HepG2 (cell line): ENCODE results near the gene XPNPEP1. TPM values are rescaled to one million over a fixed set of nuclear protein-coding genes. Genes with fewer than 3 reads are reported as not detected.

ENCODE experiments used
- CENPT ChIP-seq: sonication (generic); formaldehyde crosslinking; IDR thresholded peaks from 2 replicates; pipeline ENCODE4 v1.8.0; 2022; ENCODE audit warnings: low read depth, mild to moderate bottlenecking, moderate library complexity, missing genetic modification reagents
- ESRRA ChIP-seq: sonication (generic); formaldehyde crosslinking; IDR thresholded peaks from 2 replicates; pipeline ENCODE4 v1.5.1; 2020; ENCODE audit warnings: mild to moderate bottlenecking, low read depth, missing genetic modification reagents
- HMGXB3 ChIP-seq: sonication (generic); formaldehyde crosslinking; IDR thresholded peaks from 2 replicates; pipeline ENCODE4 v1.4.0; 2020; ENCODE audit warnings: missing genetic modification reagents, borderline replicate concordance
- JUND ChIP-seq: sonication (generic); formaldehyde crosslinking; IDR thresholded peaks from 2 replicates; pipeline ENCODE4 v1.8.0; 2022; ENCODE audit warnings: mild to moderate bottlenecking, missing genetic modification reagents
- MXI1 ChIP-seq: IDR thresholded peaks from 3 replicates; pipeline ENCODE4 v1.6.1; 2012; ENCODE audit warnings: low read depth, low read length, inconsistent platforms, borderline replicate concordance
- NFYB ChIP-seq: sonication (generic); formaldehyde crosslinking; IDR thresholded peaks from 2 replicates; pipeline ENCODE4 v1.4.0; 2020; ENCODE audit warnings: missing genetic modification reagents
- NFYC ChIP-seq: IDR thresholded peaks from 2 replicates; pipeline ENCODE4 v1.6.1; 2016; ENCODE audit warnings: missing genetic modification reagents, missing compliant biosample characterization
- SETDB1 ChIP-seq: sonication (generic); formaldehyde crosslinking; IDR thresholded peaks from 2 replicates; pipeline ENCODE4 v1.5.1; 2020; ENCODE audit warnings: missing genetic modification reagents, mild to moderate bottlenecking, borderline replicate concordance
- SMC3 ChIP-seq: IDR thresholded peaks from 2 replicates; pipeline ENCODE4 v1.6.1; 2011; ENCODE audit warnings: low read length, improper control_type of control experiment
- SNAI1 ChIP-seq: sonication (generic); formaldehyde crosslinking; IDR thresholded peaks from 2 replicates; pipeline ENCODE4 v1.5.0; 2020; ENCODE audit warnings: mild to moderate bottlenecking, missing genetic modification reagents, borderline replicate concordance
- TCF12 ChIP-seq, 2 experiments: fragments of 450-650 bp in 1 of 2; sonication (generic) in 1 of 2; formaldehyde crosslinking in 1 of 2; IDR thresholded peaks; 2 replicates each; pipeline versions ENCODE4 v1.6.1 to v1.8.0; 2017 to 2022; ENCODE audit warnings: antibody characterized with exemption in 1 of 2, mild to moderate bottlenecking in 1 of 2, missing genetic modification reagents in 1 of 2, moderate library complexity in 1 of 2
- U2AF2 ChIP-seq: fragments of 200-400 bp; formaldehyde crosslinking; IDR thresholded peaks from 2 replicates; pipeline ENCODE4 v1.6.1; 2017; ENCODE audit warnings: low read depth, mild to moderate bottlenecking, low read length
- ZBTB25 ChIP-seq: IDR thresholded peaks from 2 replicates; pipeline ENCODE4 v1.6.1; 2018; ENCODE audit warnings: missing genetic modification reagents
- ZMYM4 ChIP-seq: sonication (generic); formaldehyde crosslinking; IDR thresholded peaks from 2 replicates; pipeline ENCODE4 v1.8.1; 2023; ENCODE audit warnings: mild to moderate bottlenecking, missing genetic modification reagents
- ZNF205 ChIP-seq: IDR thresholded peaks from 2 replicates; pipeline ENCODE4 v1.6.1; 2018; ENCODE audit warnings: missing biosample characterization, missing genetic modification reagents
- ZNF263 ChIP-seq: sonication (generic); formaldehyde crosslinking; IDR thresholded peaks from 2 replicates; pipeline ENCODE4 v1.4.0; 2020; ENCODE audit warnings: missing genetic modification reagents
- ZNF329 ChIP-seq: sonication (generic); formaldehyde crosslinking; IDR thresholded peaks from 2 replicates; pipeline ENCODE4 v1.9.0; 2021; ENCODE audit warnings: low read depth, mild to moderate bottlenecking, missing genetic modification reagents
- ZNF503 ChIP-seq: sonication (generic); formaldehyde crosslinking; IDR thresholded peaks from 2 replicates; pipeline ENCODE4 v1.4.0; 2020; ENCODE audit warnings: missing genetic modification reagents
- ZNF510 ChIP-seq: sonication (generic); formaldehyde crosslinking; IDR thresholded peaks from 2 replicates; pipeline ENCODE4 v1.4.0; 2020; ENCODE audit warnings: low read depth, mild to moderate bottlenecking, missing genetic modification reagents
- ZNF747 ChIP-seq: sonication (generic); formaldehyde crosslinking; IDR thresholded peaks from 2 replicates; pipeline ENCODE4 v1.8.1; 2023; ENCODE audit warnings: missing genetic modification reagents, mild to moderate bottlenecking, borderline replicate concordance
- ZSCAN5A ChIP-seq: sonication (generic); formaldehyde crosslinking; IDR thresholded peaks from 2 replicates; pipeline ENCODE4 v1.8.0; 2022; ENCODE audit warnings: mild to moderate bottlenecking, missing genetic modification reagents, borderline replicate concordance
- polyA plus RNA-seq, 8 experiments: library from polyadenylated mRNA; depleted of rRNA in 3 of 8; stranded (reverse) in 7 of 8; unstranded in 1 of 8; fragments of >200 nt; fragmentation: Illumina TruSeq in 4 of 8; extraction: Trizol in 4 of 8; gene quantifications; 2 replicates each; pipeline versions ENCODE4 v1.2.1 to v1.2.3, GENCODE V29; 2011 to 2016; ENCODE audit warnings: low read depth in 4 of 8, missing spikeins in 1 of 8, mixed read lengths in 1 of 8; ENCODE audit not compliant: insufficient read depth in 1 of 8
- total RNA-seq, 5 experiments: library from RNA; depleted of rRNA; stranded (reverse); fragments of >200 nt; fragmentation: Illumina TruSeq; extraction: Trizol; gene quantifications; 2 replicates each; pipeline ENCODE4 v1.2.3, GENCODE V29; 2016; ENCODE audit warnings: low read depth in 1 of 5

Gene XPNPEP1
- total and polyA plus RNA-seq, 2 of the 13 experiments (the other 11 are each of a cell fraction or from before 2014, with no cell fraction given), result 30.3 to 55.5 TPM

- TF ChIP-seq ZBTB25 (CRISPR knock-in tag) (no peak), JUND (no peak), ZNF510 (CRISPR knock-in tag) (no peak), ZNF329 (no peak), TCF12 (IDR thresholded peaks at IDR 0.05) (no peak), TCF12 (CRISPR knock-in tag; IDR thresholded peaks at IDR 0.05) (0 out of 2 replicates have a peak, but pooled peaks have one; percentile 27), CENPT (CRISPR knock-in tag) (no peak), ZMYM4 (peak; percentile 48; the same call in 1 of the 2 replicates), ZNF263 (no peak), SNAI1 (CRISPR knock-in tag) (no peak), SMC3 (no peak), HMGXB3 (CRISPR knock-in tag) (no peak), ZNF205 (CRISPR knock-in tag) (peak; percentile 68; the same call in 1 of the 2 replicates), U2AF2 (no peak), MXI1 (no peak), SETDB1 (CRISPR knock-in tag) (no peak), NFYC (CRISPR knock-in tag) (no peak), ZSCAN5A (CRISPR knock-in tag) (no peak), NFYB (CRISPR knock-in tag) (no peak), ZNF747 (CRISPR knock-in tag) (no peak), ESRRA (CRISPR knock-in tag) (peak; percentile 69; the same call in 1 of the 2 replicates), ZNF503 (no peak)
These were observed 43.8 kb upstream of the XPNPEP1 start (continued) for GRCh38 chr10:109966961-109967738.
